BJ (cell line): Measurements from ENCODE around the gene MACF1. TPM values are rescaled to one million over a fixed set of nuclear protein-coding genes. Genes with fewer than 3 reads are reported as not detected.
"Not testable (repeated sequence)": the region's sequence is repeated elsewhere in the genome, so short reads cannot be mapped to it uniquely, and the experiment has no call there.

Experiments
- CTCF ChIA-PET: fragments of 350-600 bp; formaldehyde crosslinking; extraction: SDS; loops from one replicate; lab custom pipeline; 2021; ENCODE audit warnings: antibody characterized with exemption, inconsistent platforms; lab: Yijun Ruan, JAX
- POLR2A ChIA-PET: fragments of 300-600 bp; sonication (Branson Sonifier 250); formaldehyde crosslinking; extraction: SDS; loops from one replicate; lab custom pipeline; 2021; ENCODE audit warnings: antibody characterized with exemption; lab: Charles Lee
- DNase-seq: peaks from one replicate; pipeline ENCODE4 v3.0.0-alpha.2; 2011; ENCODE audit warnings: low read depth
- H3K27me3 ChIP-seq: 2 replicates; pipeline ENCODE4 v1.6.0; 2011; ENCODE audit warnings: low read length; ENCODE audit not compliant: control insufficient read depth, insufficient read depth
- H3K36me3 ChIP-seq: 2 replicates; pipeline ENCODE4 v1.5.1; 2011; ENCODE audit warnings: low read length; ENCODE audit not compliant: control insufficient read depth, insufficient read depth
- H3K4me3 ChIP-seq: 2 replicates; pipeline ENCODE4 v1.5.1; 2011; ENCODE audit warnings: low read depth, mild to moderate bottlenecking, control low read depth, low read length
- CTCF ChIP-seq: IDR thresholded peaks from 2 replicates; pipeline ENCODE4 v1.5.1; 2011; ENCODE audit warnings: low read depth, mild to moderate bottlenecking, control low read depth, inconsistent platforms, low read length, moderate library complexity; ENCODE audit not compliant: insufficient read depth
- polyA plus RNA-seq: library from polyadenylated mRNA; depleted of rRNA; stranded (reverse); fragments of >200 nt; gene quantifications from 2 replicates; pipeline ENCODE4 v1.2.3, GENCODE V29; 2011

Gene MACF1
- polyA plus RNA-seq, 1 experiment, result 57.3 TPM

GRCh38 chr1:39517936-39518335, 313.4 kb downstream of the MACF1 start:
- POLR2A ChIA-PET, DNase-seq, CTCF ChIA-PET, H3K27me3 ChIP-seq, H3K4me3 ChIP-seq, H3K36me3 ChIP-seq: not testable (repeated sequence)

GRCh38 chr1:39519376-39519775, 314.9 kb downstream of the MACF1 start:
- H3K4me3 ChIP-seq, H3K27me3 ChIP-seq, DNase-seq, POLR2A ChIA-PET, CTCF ChIA-PET, H3K36me3 ChIP-seq: not testable (repeated sequence)

- H3K36me3 ChIP-seq, H3K27me3 ChIP-seq, DNase-seq, H3K4me3 ChIP-seq, CTCF ChIA-PET, POLR2A ChIA-PET: not testable (repeated sequence)
Measured at GRCh38 chr1:39522221-39522620, 317.7 kb downstream of the MACF1 start.

GRCh38 chr1:39522661-39523567, 318.4 kb downstream of the MACF1 start:
- TF ChIP-seq CTCF, result no peak
- DNase-seq, result no peak
- ChIA-PET CTCF (no interaction called here), POLR2A (no interaction called here)
- peaks cover 7% of the 10 kb centered on the region for H3K36me3 ChIP-seq
- no peak overlapping the region for H3K4me3 ChIP-seq
- H3K27me3 ChIP-seq, result no peaks in the 10 kb centered on the region

- ChIA-PET CTCF (interaction anchor here (3.0 kb wide), 1 partner anchor 15 kb away, joined by 17 read pairs; no protein-coding TSS in a partner anchor), POLR2A (no interaction called here)
- TF ChIP-seq CTCF, result no peak
Measured at GRCh38 chr1:39524171-39524570, 319.7 kb downstream of the MACF1 start.

GRCh38 chr1:39524591-39525365, 320.3 kb downstream of the MACF1 start:
- DNase-seq, result no peak
- Histone ChIP-seq H3K27me3 (no peaks in the 10 kb centered on the region), H3K36me3 (peaks cover 12% of the 10 kb centered on the region), H3K4me3 (no peak overlapping the region)
- CTCF ChIA-PET, result interaction anchor here (3.0 kb wide), 1 partner anchor 14 kb away, joined by 17 read pairs; no protein-coding TSS in a partner anchor
- TF ChIP-seq CTCF, result no peak
- POLR2A ChIA-PET, result no interaction called here

More at GRCh38 chr1:39524171-39524570, 319.7 kb downstream of the MACF1 start:
- H3K36me3 ChIP-seq, result peaks cover 12% of the 10 kb centered on the region
- DNase-seq, result no peak
- H3K4me3 ChIP-seq, result no peak overlapping the region
- no peaks in the 10 kb centered on the region for H3K27me3 ChIP-seq
